Neural progenitor cell (in vitro differentiated cells): ENCODE data around the gene MYL3. TPM values are rescaled to one million over a fixed set of nuclear protein-coding genes. Genes with fewer than 3 reads are reported as not detected.

Experiments used
- DNase-seq: peaks from one replicate; pipeline ENCODE4 v3.0.0-alpha.2; 2016; ENCODE audit warnings: low spot score
- H2AFZ ChIP-seq: fragments of 200-600 bp; sonication (generic); replicated peaks from 2 replicates; pipeline ENCODE4 v1.6.1; 2016; ENCODE audit warnings: antibody characterized with exemption
- H3F3A ChIP-seq: fragments of 200-600 bp; sonication (generic); 2 replicates; pipeline ENCODE4 v1.6.1; 2016; ENCODE audit warnings: antibody characterized with exemption, low read depth
- H3K27ac ChIP-seq: fragments of 200-600 bp; sonication (generic); 2 replicates; pipeline ENCODE4 v1.5.1; 2016; ENCODE audit warnings: mild to moderate bottlenecking
- H3K27me3 ChIP-seq: fragments of 200-600 bp; sonication (generic); 2 replicates; pipeline ENCODE4 v1.6.1; 2016; ENCODE audit warnings: mild to moderate bottlenecking, moderate library complexity
- H3K36me3 ChIP-seq: fragments of 200-600 bp; sonication (generic); 2 replicates; pipeline ENCODE4 v1.5.1; 2016
- H3K4me1 ChIP-seq: fragments of 200-600 bp; sonication (generic); 2 replicates; pipeline ENCODE4 v1.6.1; 2016; ENCODE audit warnings: mixed run types
- H3K4me2 ChIP-seq: fragments of 200-600 bp; sonication (generic); 2 replicates; pipeline ENCODE4 v1.6.1; 2016
- H3K4me3 ChIP-seq: fragments of 200-600 bp; sonication (generic); 2 replicates; pipeline ENCODE4 v1.5.1; 2016
- H3K79me2 ChIP-seq: fragments of 200-600 bp; sonication (generic); 2 replicates; pipeline ENCODE4 v1.6.1; 2016; ENCODE audit warnings: low read depth
- H3K9ac ChIP-seq: fragments of 200-600 bp; sonication (generic); 2 replicates; pipeline ENCODE4 v1.6.1; 2016
- H3K9me3 ChIP-seq: fragments of 200-600 bp; sonication (generic); 2 replicates; pipeline ENCODE4 v1.5.1; 2016; ENCODE audit warnings: low read depth
- H4K20me1 ChIP-seq: fragments of 200-600 bp; sonication (generic); 2 replicates; pipeline ENCODE4 v1.6.1; 2016; ENCODE audit warnings: low read depth
- H3K27ac Mint-ChIP-seq: 3 replicates; pipeline ENCODE4 v1.8.0; 2021; ENCODE audit warnings: mixed read lengths
- H3K27me3 Mint-ChIP-seq: 2 replicates; pipeline ENCODE4 v1.8.0; 2022; ENCODE audit warnings: low read depth, mild to moderate bottlenecking, inconsistent platforms, moderate library complexity, mixed read lengths; ENCODE audit not compliant: insufficient read depth
- H3K36me3 Mint-ChIP-seq: 3 replicates; pipeline ENCODE4 v1.8.0; 2021; ENCODE audit warnings: mixed read lengths
- H3K4me1 Mint-ChIP-seq: 3 replicates; pipeline ENCODE4 v1.8.0; 2021; ENCODE audit warnings: mixed read lengths
- H3K4me3 Mint-ChIP-seq: 3 replicates; pipeline ENCODE4 v1.8.0; 2021; ENCODE audit warnings: mild to moderate bottlenecking, moderate library complexity, mixed read lengths
- H3K9me3 Mint-ChIP-seq: 3 replicates; pipeline ENCODE4 v1.8.0; 2020; ENCODE audit warnings: mixed read lengths
- EZH2 ChIP-seq: fragments of 200-600 bp; sonication (generic); IDR thresholded peaks from 2 replicates; pipeline ENCODE4 v1.6.1; 2017; ENCODE audit warnings: antibody characterized with exemption, mild to moderate bottlenecking, moderate library complexity
- EZH2phosphoT487 ChIP-seq: fragments of 200-600 bp; sonication (generic); IDR thresholded peaks from 2 replicates; pipeline ENCODE4 v1.6.1; 2017; ENCODE audit warnings: antibody characterized with exemption
- total RNA-seq: library from RNA; depleted of rRNA; stranded (reverse); fragments of >200 nt; gene quantifications from 2 replicates; pipeline ENCODE4 v1.2.3, GENCODE V29; 2015; ENCODE audit warnings: low replicate concordance
- TF ChIP-seq, protein P1 (sequence below): fragments of 200-600 bp; sonication (generic); IDR thresholded peaks from 2 replicates; pipeline ENCODE4 v1.5.1; 2017; ENCODE audit warnings: antibody characterized with exemption, mild to moderate bottlenecking

MYL3 gene
- total RNA-seq, 1 donor from 2014 or later: not detected

DNA sequence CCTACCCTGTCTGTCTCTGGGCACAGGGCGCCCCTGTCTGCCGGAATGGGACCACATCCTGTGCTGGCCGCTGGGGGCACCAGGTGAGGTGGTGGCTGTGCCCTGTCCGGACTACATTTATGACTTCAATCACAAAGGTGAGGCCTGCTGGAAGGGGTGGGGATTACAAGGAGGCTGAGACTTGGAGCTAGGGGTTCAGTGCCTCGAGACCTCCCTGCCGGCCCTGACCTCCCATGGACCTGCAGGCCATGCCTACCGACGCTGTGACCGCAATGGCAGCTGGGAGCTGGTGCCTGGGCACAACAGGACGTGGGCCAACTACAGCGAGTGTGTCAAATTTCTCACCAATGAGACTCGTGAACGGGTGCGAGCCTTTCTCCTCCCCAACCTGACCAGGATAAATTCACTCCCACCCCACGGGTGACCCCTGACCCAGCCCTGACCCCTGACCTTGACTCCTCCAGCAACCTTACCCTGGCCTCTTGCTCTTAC is 34.6 kb upstream of the MYL3 start:
- no peak overlapping the region for H3K27ac ChIP-seq
- Mint-ChIP-seq H3K27ac (no peak overlapping the region), H3K4me3 (no peak overlapping the region), H3K27me3 (peaks cover 15% of the 10 kb centered on the region), H3K36me3 (no peaks in the 10 kb centered on the region), H3K9me3 (no peaks in the 10 kb centered on the region), H3K4me1 (peaks cover 6% of the 10 kb centered on the region)
- no peaks in the 10 kb centered on the region for H3F3A ChIP-seq
- H3K4me2 ChIP-seq: no peak overlapping the region
- no peak overlapping the region for H3K4me3 ChIP-seq
- no peaks in the 10 kb centered on the region for H3K36me3 ChIP-seq
- H4K20me1 ChIP-seq: no peaks in the 10 kb centered on the region
- H2AFZ ChIP-seq: no peak overlapping the region
- TF ChIP-seq EZH2 (no peak), EZH2phosphoT487 (no peak)
- TF ChIP-seq, protein P1, sequence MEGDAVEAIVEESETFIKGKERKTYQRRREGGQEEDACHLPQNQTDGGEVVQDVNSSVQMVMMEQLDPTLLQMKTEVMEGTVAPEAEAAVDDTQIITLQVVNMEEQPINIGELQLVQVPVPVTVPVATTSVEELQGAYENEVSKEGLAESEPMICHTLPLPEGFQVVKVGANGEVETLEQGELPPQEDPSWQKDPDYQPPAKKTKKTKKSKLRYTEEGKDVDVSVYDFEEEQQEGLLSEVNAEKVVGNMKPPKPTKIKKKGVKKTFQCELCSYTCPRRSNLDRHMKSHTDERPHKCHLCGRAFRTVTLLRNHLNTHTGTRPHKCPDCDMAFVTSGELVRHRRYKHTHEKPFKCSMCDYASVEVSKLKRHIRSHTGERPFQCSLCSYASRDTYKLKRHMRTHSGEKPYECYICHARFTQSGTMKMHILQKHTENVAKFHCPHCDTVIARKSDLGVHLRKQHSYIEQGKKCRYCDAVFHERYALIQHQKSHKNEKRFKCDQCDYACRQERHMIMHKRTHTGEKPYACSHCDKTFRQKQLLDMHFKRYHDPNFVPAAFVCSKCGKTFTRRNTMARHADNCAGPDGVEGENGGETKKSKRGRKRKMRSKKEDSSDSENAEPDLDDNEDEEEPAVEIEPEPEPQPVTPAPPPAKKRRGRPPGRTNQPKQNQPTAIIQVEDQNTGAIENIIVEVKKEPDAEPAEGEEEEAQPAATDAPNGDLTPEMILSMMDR: no peak
- H3K9ac ChIP-seq: no peak overlapping the region
- H3K27me3 ChIP-seq: peaks cover 52% of the 10 kb centered on the region
- no peaks in the 10 kb centered on the region for H3K9me3 ChIP-seq
- no peak for DNase-seq
- H3K4me1 ChIP-seq: peaks cover 6% of the 10 kb centered on the region
- H3K79me2 ChIP-seq: no peaks in the 10 kb centered on the region

DNA sequence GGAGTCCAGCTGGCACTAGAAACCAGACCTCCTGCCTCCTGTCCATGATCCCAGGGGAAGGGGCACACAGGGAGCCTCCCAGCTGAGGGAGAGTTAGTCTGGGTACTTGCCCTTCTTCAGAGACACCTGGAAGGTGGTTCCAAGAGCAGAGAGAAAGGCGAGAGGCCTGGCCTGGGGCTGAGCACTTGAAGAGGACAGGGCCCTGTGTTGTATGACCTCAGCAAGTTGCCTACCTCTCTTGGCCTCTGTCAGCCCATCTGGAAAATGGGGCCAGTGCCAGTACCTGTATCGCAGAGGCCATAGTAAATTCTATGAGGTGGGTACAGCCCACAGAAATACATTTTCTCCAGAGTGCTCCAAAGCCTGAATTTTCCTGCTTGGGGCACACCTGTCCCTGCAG is 33.8 kb upstream of the MYL3 start:
- Histone ChIP-seq H3K79me2 (no peaks in the 10 kb centered on the region), H2AFZ (no peak overlapping the region), H3K9me3 (no peaks in the 10 kb centered on the region), H3K4me1 (peaks cover 6% of the 10 kb centered on the region), H4K20me1 (no peaks in the 10 kb centered on the region), H3K4me2 (no peak overlapping the region), H3K27me3 (peaks cover 58% of the 10 kb centered on the region), H3K27ac (no peak overlapping the region), H3K4me3 (no peak overlapping the region), H3F3A (no peaks in the 10 kb centered on the region), H3K9ac (no peak overlapping the region), H3K36me3 (no peaks in the 10 kb centered on the region)
- no peak overlapping the region for H3K27ac Mint-ChIP-seq
- TF ChIP-seq, protein P1: no peak
- TF ChIP-seq EZH2: no peak
- no peak for TF ChIP-seq EZH2phosphoT487
- peaks cover 15% of the 10 kb centered on the region for H3K27me3 Mint-ChIP-seq
- no peak for DNase-seq
- H3K4me3 Mint-ChIP-seq: no peak overlapping the region
- peaks cover 13% of the 10 kb centered on the region for H3K4me1 Mint-ChIP-seq
- H3K36me3 Mint-ChIP-seq: no peaks in the 10 kb centered on the region
- H3K9me3 Mint-ChIP-seq: no peaks in the 10 kb centered on the region

DNA sequence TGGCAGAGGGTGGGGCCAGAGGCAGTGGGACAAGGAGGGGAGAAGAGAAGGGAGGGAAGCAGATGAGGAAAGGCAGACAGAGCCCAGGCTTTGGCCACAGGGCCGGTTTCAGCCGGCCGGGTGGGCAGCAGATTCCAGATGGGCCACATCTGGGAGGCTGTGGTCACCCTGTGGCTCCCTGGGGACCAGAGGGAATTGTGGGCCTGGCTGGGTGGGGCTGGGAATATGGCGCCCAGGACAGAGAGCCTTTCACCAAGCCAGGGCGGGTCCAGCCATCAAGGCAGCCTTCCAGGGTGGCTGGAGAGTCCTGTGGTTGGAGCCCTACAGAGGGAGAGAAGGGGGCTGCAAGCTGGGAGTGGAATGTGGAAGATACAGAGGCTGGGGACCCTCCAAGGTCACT is 33.1 kb upstream of the MYL3 start:
- Histone ChIP-seq H3K4me2 (no peak overlapping the region), H4K20me1 (no peaks in the 10 kb centered on the region), H3K27ac (no peak overlapping the region), H3K36me3 (no peaks in the 10 kb centered on the region), H3K4me3 (no peak overlapping the region), H2AFZ (no peak overlapping the region), H3K27me3 (peaks cover 65% of the 10 kb centered on the region), H3K9ac (no peak overlapping the region), H3F3A (no peaks in the 10 kb centered on the region), H3K9me3 (no peaks in the 10 kb centered on the region), H3K79me2 (no peaks in the 10 kb centered on the region), H3K4me1 (peaks cover 6% of the 10 kb centered on the region)
- H3K27ac Mint-ChIP-seq: no peak overlapping the region
- H3K4me3 Mint-ChIP-seq: no peak overlapping the region
- peaks cover 19% of the 10 kb centered on the region for H3K4me1 Mint-ChIP-seq
- DNase-seq: no peak
- H3K36me3 Mint-ChIP-seq: no peaks in the 10 kb centered on the region
- H3K9me3 Mint-ChIP-seq: no peaks in the 10 kb centered on the region
- H3K27me3 Mint-ChIP-seq: peaks cover 14% of the 10 kb centered on the region
- TF ChIP-seq EZH2: no peak
- TF ChIP-seq, protein P1: no peak
- no peak for TF ChIP-seq EZH2phosphoT487
